ENCODE measurements around the gene SMIM24. TPM values are rescaled to one million over a fixed set of nuclear protein-coding genes. Genes with fewer than 3 reads are reported as not detected.

The SMIM24 gene
- total and polyA plus RNA-seq, 2 donors (not counting 1 experiment from before 2014, with no cell fraction given), result not detected

DNA sequence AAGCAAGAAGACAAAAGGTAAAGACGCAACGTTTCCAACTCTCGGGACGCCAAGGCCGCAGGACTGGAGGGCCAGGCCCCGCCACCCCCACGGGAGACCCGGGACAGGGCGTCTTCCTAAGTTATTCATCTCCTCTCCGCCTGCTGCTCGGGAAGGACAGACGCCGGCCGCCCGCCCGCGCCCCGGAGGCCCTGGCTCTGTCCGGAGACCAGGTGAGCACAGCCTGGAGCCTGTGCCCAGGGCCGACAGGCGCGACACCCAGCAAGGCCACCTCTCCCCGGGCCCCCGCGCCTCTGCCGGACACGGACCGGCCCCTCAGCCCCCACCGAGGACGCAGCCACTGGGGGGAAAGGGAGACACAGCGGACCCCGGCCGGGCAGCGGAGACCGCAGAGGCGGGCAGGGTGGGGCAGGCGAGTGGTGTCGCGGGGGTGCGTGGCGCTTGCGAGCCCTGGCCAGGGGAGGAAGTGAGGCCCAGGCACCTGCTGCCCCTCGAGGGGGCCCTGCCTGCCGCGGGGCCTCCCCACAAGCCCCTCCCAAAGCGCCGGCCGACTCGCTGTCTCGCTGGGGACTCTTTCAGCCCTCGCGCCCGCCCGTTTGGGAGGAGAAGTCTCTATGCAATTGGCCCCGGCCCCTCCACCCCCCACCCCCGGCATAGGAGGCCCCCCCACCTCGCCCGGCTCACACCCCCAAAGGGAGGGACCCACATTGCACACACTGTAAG, 17.2 kb downstream of the SMIM24 start:
- no peak overlapping the region for H3K27ac ChIP-seq (ENCODE audit: low read length in 2 of 2)
- CTCF ChIA-PET, result no interaction called here
- H3K4me3 ChIP-seq (ENCODE audit: control extremely low read depth in 1 of 5, extremely low read depth in 1 of 5, insufficient read depth in 1 of 5, low read depth in 2 of 5, low read length in 4 of 5), result no peak overlapping the region
- DNase-seq, result no peak
- ATAC-seq (ENCODE audit: low read depth), result no peak
- WGBS (ENCODE audit: insufficient coverage), result 96% methylated on average over 32 of the region's 58 CpGs
- H3K36me3 ChIP-seq (replicated peaks in 1 of 2; ENCODE audit: control extremely low read depth in 1 of 2, control insufficient read depth in 1 of 2, extremely low read depth in 1 of 2, insufficient read depth in 2 of 2, low read length in 1 of 2), result no peaks in the 10 kb centered on the region
- H2AFZ ChIP-seq (ENCODE audit: insufficient read depth, low read depth, low read length, poor library complexity, severe bottlenecking), result no peak overlapping the region
- H3K4me2 ChIP-seq (replicated peaks; ENCODE audit: low read depth, low read length, poor library complexity, severe bottlenecking), result no peak overlapping the region
- Mint-ChIP-seq H3K27me3 (no peaks in the 10 kb centered on the region), H3K4me3 (no peak overlapping the region), H3K4me1 (no peaks in the 10 kb centered on the region), H3K9me3 (ENCODE audit: insufficient read depth) (peaks cover 3% of the 10 kb centered on the region), H3K27ac (no peak overlapping the region)
- H3K4me1 ChIP-seq (ENCODE audit: control insufficient read depth in 2 of 2, insufficient read depth in 2 of 2, low read length in 2 of 2), result no peaks in the 10 kb centered on the region
- H3K9ac ChIP-seq (ENCODE audit: low read length), result no peak overlapping the region
- H4K20me1 ChIP-seq (ENCODE audit: control insufficient read depth, insufficient read depth, low read length, poor library complexity, severe bottlenecking), result no peaks in the 10 kb centered on the region
- H3K9me3 ChIP-seq (ENCODE audit: control extremely low read depth in 1 of 3, control insufficient read depth in 2 of 3, insufficient read depth in 1 of 3, low read length in 2 of 3), result peaks cover 0 to 9% (median 3%) of the 10 kb centered on the region in 3 donors
- no peaks in the 10 kb centered on the region for H3K79me2 ChIP-seq (ENCODE audit: control insufficient read depth, insufficient read depth, low read length)
- TF ChIP-seq EZH2 (IDR thresholded peaks at IDR 0.05; ENCODE audit: borderline replicate concordance, insufficient read depth, low read depth, low read length, poor library complexity, severe bottlenecking), result no peak
- TF ChIP-seq, protein P1, sequence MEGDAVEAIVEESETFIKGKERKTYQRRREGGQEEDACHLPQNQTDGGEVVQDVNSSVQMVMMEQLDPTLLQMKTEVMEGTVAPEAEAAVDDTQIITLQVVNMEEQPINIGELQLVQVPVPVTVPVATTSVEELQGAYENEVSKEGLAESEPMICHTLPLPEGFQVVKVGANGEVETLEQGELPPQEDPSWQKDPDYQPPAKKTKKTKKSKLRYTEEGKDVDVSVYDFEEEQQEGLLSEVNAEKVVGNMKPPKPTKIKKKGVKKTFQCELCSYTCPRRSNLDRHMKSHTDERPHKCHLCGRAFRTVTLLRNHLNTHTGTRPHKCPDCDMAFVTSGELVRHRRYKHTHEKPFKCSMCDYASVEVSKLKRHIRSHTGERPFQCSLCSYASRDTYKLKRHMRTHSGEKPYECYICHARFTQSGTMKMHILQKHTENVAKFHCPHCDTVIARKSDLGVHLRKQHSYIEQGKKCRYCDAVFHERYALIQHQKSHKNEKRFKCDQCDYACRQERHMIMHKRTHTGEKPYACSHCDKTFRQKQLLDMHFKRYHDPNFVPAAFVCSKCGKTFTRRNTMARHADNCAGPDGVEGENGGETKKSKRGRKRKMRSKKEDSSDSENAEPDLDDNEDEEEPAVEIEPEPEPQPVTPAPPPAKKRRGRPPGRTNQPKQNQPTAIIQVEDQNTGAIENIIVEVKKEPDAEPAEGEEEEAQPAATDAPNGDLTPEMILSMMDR (IDR thresholded peaks at IDR 0.05), result no peak
- POLR2A ChIA-PET, result interaction anchor here (0.6 kb wide), 1 partner anchor 46 kb away, joined by 7 read pairs; no protein-coding TSS in a partner anchor
- H3K27me3 ChIP-seq (replicated peaks in 1 of 4; ENCODE audit: control extremely low read depth in 1 of 4, control insufficient read depth in 3 of 4, insufficient read depth in 4 of 4, low read length in 3 of 4), result no peaks in the 10 kb centered on the region
- intact Hi-C loops (cut with micrococcal nuclease), result no loop called here

DNA sequence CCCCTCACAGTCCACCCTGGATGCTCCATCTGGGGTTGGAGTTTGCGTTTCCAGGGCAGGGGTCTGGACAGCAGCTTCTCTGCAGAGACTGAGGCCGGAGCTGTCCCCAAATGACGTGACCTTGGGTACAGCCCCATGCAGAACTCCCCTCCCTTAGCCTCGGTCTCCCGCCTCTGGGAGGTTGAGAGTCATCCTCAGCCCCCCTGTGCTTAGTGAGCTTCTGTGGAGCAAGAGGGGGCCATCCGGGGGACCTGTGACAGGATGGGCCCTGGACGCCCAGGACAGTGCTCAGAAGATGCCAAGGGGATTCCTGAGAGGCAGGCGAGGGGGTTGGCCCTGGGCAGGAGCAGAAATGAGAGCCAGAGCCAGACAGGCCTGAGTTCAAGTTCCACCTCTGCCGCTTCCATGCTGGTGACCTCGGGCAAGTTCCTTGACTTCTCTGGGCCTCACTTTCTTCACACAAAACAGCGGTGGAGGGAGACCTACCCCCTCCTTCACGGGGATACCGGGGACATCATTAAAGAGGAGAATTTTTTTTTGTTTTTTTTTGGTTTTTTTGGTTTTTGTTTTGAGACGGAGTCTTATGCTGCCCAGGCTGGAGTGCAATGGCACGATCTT, 20.3 kb downstream of the SMIM24 start:
- intact Hi-C loops (cut with micrococcal nuclease), result no loop called here
- Mint-ChIP-seq H3K4me1 (no peaks in the 10 kb centered on the region), H3K9me3 (ENCODE audit: insufficient read depth) (no peaks in the 10 kb centered on the region), H3K27ac (no peak overlapping the region), H3K4me3 (no peak overlapping the region), H3K27me3 (no peaks in the 10 kb centered on the region)
- H3K36me3 ChIP-seq (replicated peaks in 1 of 2; ENCODE audit: control extremely low read depth in 1 of 2, control insufficient read depth in 1 of 2, extremely low read depth in 1 of 2, insufficient read depth in 2 of 2, low read length in 1 of 2), result peaks cover 0 to 2% of the 10 kb centered on the region in 2 experiments
- POLR2A ChIA-PET, result no interaction called here
- DNase-seq, result no peak
- H3K27me3 ChIP-seq (replicated peaks in 1 of 4; ENCODE audit: control extremely low read depth in 1 of 4, control insufficient read depth in 3 of 4, insufficient read depth in 4 of 4, low read length in 3 of 4), result no peaks in the 10 kb centered on the region
- H3K9ac ChIP-seq (ENCODE audit: low read length), result no peak overlapping the region
- CTCF ChIA-PET, result no interaction called here
- H3K4me3 ChIP-seq (ENCODE audit: control extremely low read depth in 1 of 5, extremely low read depth in 1 of 5, insufficient read depth in 1 of 5, low read depth in 2 of 5, low read length in 4 of 5), result no peak overlapping the region
- no peaks in the 10 kb centered on the region for H3K9me3 ChIP-seq (ENCODE audit: control extremely low read depth in 1 of 3, control insufficient read depth in 2 of 3, insufficient read depth in 1 of 3, low read length in 2 of 3)
- 93% methylated on average over 10 of the region's 15 CpGs for WGBS (ENCODE audit: insufficient coverage)
- H4K20me1 ChIP-seq (ENCODE audit: control insufficient read depth, insufficient read depth, low read length, poor library complexity, severe bottlenecking), result no peaks in the 10 kb centered on the region
- no peaks in the 10 kb centered on the region for H3K79me2 ChIP-seq (ENCODE audit: control insufficient read depth, insufficient read depth, low read length)
- H3K4me1 ChIP-seq (ENCODE audit: control insufficient read depth in 2 of 2, insufficient read depth in 2 of 2, low read length in 2 of 2), result no peaks in the 10 kb centered on the region
- no peak overlapping the region for H3K4me2 ChIP-seq (replicated peaks; ENCODE audit: low read depth, low read length, poor library complexity, severe bottlenecking)
- H2AFZ ChIP-seq (ENCODE audit: insufficient read depth, low read depth, low read length, poor library complexity, severe bottlenecking), result no peak overlapping the region
- no peak for ATAC-seq (ENCODE audit: low read depth)
- no peak overlapping the region for H3K27ac ChIP-seq (ENCODE audit: low read length in 2 of 2)
- TF ChIP-seq, protein P1 (IDR thresholded peaks at IDR 0.05), result no peak
- no peak for TF ChIP-seq EZH2 (IDR thresholded peaks at IDR 0.05; ENCODE audit: borderline replicate concordance, insufficient read depth, low read depth, low read length, poor library complexity, severe bottlenecking)

Measured in B cell (primary cell).